Loucy (cell line): Measurements from ENCODE around the gene CYTH3.

Source experiments
- H2AFZ ChIP-seq: fragments of 200-600 bp; sonication (generic); 2 replicates; pipeline ENCODE4 v1.6.0; 2016; ENCODE audit warnings: antibody characterized with exemption, mild to moderate bottlenecking, low read length, moderate library complexity
- H3F3A ChIP-seq: fragments of 200-600 bp; 2 replicates; pipeline ENCODE4 v1.6.0; 2016; ENCODE audit warnings: antibody characterized with exemption, low read depth, mild to moderate bottlenecking
- H3K27me3 ChIP-seq: fragments of 200-600 bp; sonication (generic); 2 replicates; pipeline ENCODE4 v1.6.1; 2014; ENCODE audit warnings: low read length, mild to moderate bottlenecking; ENCODE audit not compliant: insufficient read depth, poor library complexity, severe bottlenecking
- H3K36me3 ChIP-seq: fragments of 200-600 bp; sonication (generic); 2 replicates; pipeline ENCODE4 v1.6.1; 2016; ENCODE audit warnings: low read length; ENCODE audit not compliant: insufficient read depth
- H3K4me1 ChIP-seq: fragments of 200-600 bp; sonication (generic); 2 replicates; pipeline ENCODE4 v1.5.1; 2014; ENCODE audit warnings: low read length, mild to moderate bottlenecking; ENCODE audit not compliant: insufficient read depth, poor library complexity, severe bottlenecking
- H3K4me2 ChIP-seq: fragments of 200-600 bp; sonication (generic); 2 replicates; pipeline ENCODE4 v1.6.0; 2014; ENCODE audit warnings: antibody characterized with exemption, low read length, low read depth, mild to moderate bottlenecking; ENCODE audit not compliant: poor library complexity, severe bottlenecking
- H3K4me3 ChIP-seq: fragments of 200-600 bp; sonication (generic); 2 replicates; pipeline ENCODE4 v1.5.1; 2014; ENCODE audit warnings: low read length, mild to moderate bottlenecking, mixed read lengths; ENCODE audit not compliant: poor library complexity, severe bottlenecking
- H3K79me2 ChIP-seq: fragments of 200-600 bp; sonication (generic); 2 replicates; pipeline ENCODE4 v1.6.1; 2014; ENCODE audit warnings: low read length; ENCODE audit not compliant: insufficient read depth
- H3K9ac ChIP-seq: fragments of 200-600 bp; sonication (generic); 2 replicates; pipeline ENCODE4 v1.6.0; 2014; ENCODE audit warnings: mild to moderate bottlenecking, low read depth, low read length, moderate library complexity; ENCODE audit not compliant: poor library complexity, severe bottlenecking
- H3K9me2 ChIP-seq: fragments of 200-600 bp; sonication (generic); replicated peaks from 2 replicates; pipeline ENCODE4 v1.6.1; 2016; ENCODE audit warnings: low read depth, low read length, mixed read lengths
- H3K9me3 ChIP-seq: fragments of 200-600 bp; sonication (generic); 2 replicates; pipeline ENCODE4 v1.6.1; 2014; ENCODE audit warnings: mild to moderate bottlenecking, antibody characterized with exemption, low read length, low read depth; ENCODE audit not compliant: insufficient read depth
- H4K20me1 ChIP-seq: fragments of 200-600 bp; sonication (generic); 2 replicates; pipeline ENCODE4 v1.6.0; 2014; ENCODE audit warnings: antibody characterized with exemption, low read length, mild to moderate bottlenecking; ENCODE audit not compliant: insufficient read depth, poor library complexity, severe bottlenecking
- EZH2phosphoT487 ChIP-seq: fragments of 200-600 bp; IDR thresholded peaks from 2 replicates; pipeline ENCODE4 v1.6.1; 2018; ENCODE audit warnings: antibody characterized with exemption, mild to moderate bottlenecking, moderate library complexity, borderline replicate concordance
- TF ChIP-seq, protein P1 (sequence below): fragments of 200-600 bp; sonication (generic); conservative IDR thresholded peaks from 2 replicates; pipeline ENCODE4 v1.5.1; 2014; ENCODE audit warnings: mild to moderate bottlenecking, antibody characterized with exemption, low read length

The CYTH3 gene

DNA sequence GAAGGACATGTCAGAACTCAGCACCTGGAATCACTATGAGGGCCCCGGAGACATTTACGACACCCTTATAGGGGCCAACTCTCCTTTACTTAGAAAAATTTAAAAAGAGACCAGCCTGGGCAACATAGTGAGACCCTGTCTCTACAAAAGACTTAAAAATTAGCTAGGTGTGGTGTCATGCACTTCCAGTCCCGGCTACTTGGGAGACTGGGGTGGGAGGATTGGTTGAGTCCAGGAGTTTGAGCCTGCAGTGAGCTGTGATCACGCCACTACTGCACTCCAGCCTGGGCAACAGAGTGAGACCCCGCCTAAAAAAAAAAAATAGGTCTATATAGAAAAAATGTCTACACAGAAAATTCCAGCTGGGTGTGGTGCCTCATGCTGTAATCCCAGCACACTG is 7.5 kb upstream of the CYTH3 start:
- no peaks in the 10 kb centered on the region for H4K20me1 ChIP-seq
- H3K4me3 ChIP-seq: no peak overlapping the region
- no peaks in the 10 kb centered on the region for H3K79me2 ChIP-seq
- TF ChIP-seq, protein P1, sequence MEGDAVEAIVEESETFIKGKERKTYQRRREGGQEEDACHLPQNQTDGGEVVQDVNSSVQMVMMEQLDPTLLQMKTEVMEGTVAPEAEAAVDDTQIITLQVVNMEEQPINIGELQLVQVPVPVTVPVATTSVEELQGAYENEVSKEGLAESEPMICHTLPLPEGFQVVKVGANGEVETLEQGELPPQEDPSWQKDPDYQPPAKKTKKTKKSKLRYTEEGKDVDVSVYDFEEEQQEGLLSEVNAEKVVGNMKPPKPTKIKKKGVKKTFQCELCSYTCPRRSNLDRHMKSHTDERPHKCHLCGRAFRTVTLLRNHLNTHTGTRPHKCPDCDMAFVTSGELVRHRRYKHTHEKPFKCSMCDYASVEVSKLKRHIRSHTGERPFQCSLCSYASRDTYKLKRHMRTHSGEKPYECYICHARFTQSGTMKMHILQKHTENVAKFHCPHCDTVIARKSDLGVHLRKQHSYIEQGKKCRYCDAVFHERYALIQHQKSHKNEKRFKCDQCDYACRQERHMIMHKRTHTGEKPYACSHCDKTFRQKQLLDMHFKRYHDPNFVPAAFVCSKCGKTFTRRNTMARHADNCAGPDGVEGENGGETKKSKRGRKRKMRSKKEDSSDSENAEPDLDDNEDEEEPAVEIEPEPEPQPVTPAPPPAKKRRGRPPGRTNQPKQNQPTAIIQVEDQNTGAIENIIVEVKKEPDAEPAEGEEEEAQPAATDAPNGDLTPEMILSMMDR: no peak
- TF ChIP-seq EZH2phosphoT487: no peak
- no peaks in the 10 kb centered on the region for H3F3A ChIP-seq
- H2AFZ ChIP-seq: no peak overlapping the region
- no peaks in the 10 kb centered on the region for H3K9me3 ChIP-seq
- H3K27me3 ChIP-seq: no peaks in the 10 kb centered on the region
- H3K9ac ChIP-seq: no peak overlapping the region
- H3K4me2 ChIP-seq: no peak overlapping the region
- H3K36me3 ChIP-seq: no peaks in the 10 kb centered on the region
- no peaks in the 10 kb centered on the region for H3K4me1 ChIP-seq
- no peaks in the 10 kb centered on the region for H3K9me2 ChIP-seq

DNA sequence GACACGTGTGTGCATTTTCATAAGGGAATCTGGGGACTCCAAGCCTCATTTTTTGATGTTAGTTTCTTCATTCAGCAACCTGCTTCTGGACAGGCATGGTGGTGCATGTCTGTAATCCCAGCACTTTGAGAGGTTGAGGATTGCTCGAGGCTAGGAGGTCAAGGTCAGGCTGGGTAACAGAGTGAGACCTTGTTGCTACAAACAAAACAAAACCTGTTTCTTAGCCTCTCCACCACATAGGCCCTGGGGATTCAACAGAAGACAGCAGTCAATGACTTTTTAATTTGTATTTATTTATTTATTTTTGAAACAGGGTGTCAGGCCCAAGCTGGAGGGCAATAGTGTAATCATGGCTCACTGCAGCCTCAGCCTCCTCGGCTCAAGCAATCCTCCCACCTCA is 6.9 kb upstream of the CYTH3 start:
- no peaks in the 10 kb centered on the region for H3F3A ChIP-seq
- H3K27me3 ChIP-seq: no peaks in the 10 kb centered on the region
- no peaks in the 10 kb centered on the region for H3K36me3 ChIP-seq
- H3K9me2 ChIP-seq: no peaks in the 10 kb centered on the region
- H3K9ac ChIP-seq: no peak overlapping the region
- H2AFZ ChIP-seq: no peak overlapping the region
- TF ChIP-seq, protein P1: no peak
- TF ChIP-seq EZH2phosphoT487: no peak
- H3K4me3 ChIP-seq: no peak overlapping the region
- no peak overlapping the region for H3K4me2 ChIP-seq
- H3K4me1 ChIP-seq: no peaks in the 10 kb centered on the region
- H4K20me1 ChIP-seq: no peaks in the 10 kb centered on the region
- no peaks in the 10 kb centered on the region for H3K9me3 ChIP-seq
- no peaks in the 10 kb centered on the region for H3K79me2 ChIP-seq

GRCh38 chr7:6278749-6279310 is 6.4 kb upstream of the CYTH3 start:
- H3K27me3 ChIP-seq: no peaks in the 10 kb centered on the region
- no peak for TF ChIP-seq EZH2phosphoT487
- TF ChIP-seq, protein P1: no peak
- no peaks in the 10 kb centered on the region for H3K9me3 ChIP-seq
- H3F3A ChIP-seq: no peaks in the 10 kb centered on the region
- H3K4me3 ChIP-seq: no peak overlapping the region
- no peaks in the 10 kb centered on the region for H3K4me1 ChIP-seq
- no peaks in the 10 kb centered on the region for H4K20me1 ChIP-seq
- no peak overlapping the region for H2AFZ ChIP-seq
- no peaks in the 10 kb centered on the region for H3K79me2 ChIP-seq
- H3K9ac ChIP-seq: no peak overlapping the region
- H3K9me2 ChIP-seq: no peaks in the 10 kb centered on the region
- no peak overlapping the region for H3K4me2 ChIP-seq
- no peaks in the 10 kb centered on the region for H3K36me3 ChIP-seq
